Fibroblast of peridontal ligament (primary cell): ENCODE results near the gene ZBTB4.
A peak's percentile ranks its signal among the peaks of the same experiment; 100 is the strongest.

Experiments
- DNase-seq: peaks from one replicate; pipeline ENCODE4 v3.0.0-alpha.2; 2010; ENCODE audit errors: extremely low read depth

ZBTB4 gene

DNA sequence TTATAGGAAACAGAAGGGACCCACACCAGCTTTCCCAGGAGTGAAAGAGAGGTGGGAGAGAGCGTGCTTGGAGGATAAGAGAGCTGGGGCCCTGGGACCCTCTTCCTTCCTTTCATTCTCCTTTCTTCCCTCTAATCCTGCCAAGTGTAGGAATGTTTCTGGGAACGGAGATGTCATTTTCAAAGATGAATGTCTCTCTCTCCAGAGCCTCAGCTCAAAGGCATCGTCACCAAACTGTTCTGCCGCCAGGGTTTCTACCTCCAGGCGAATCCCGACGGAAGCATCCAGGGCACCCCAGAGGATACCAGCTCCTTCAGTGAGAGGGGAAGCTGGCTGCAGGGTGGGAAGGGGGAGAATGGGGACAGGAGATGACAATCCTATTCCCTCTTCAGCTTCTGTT, 38.2 kb downstream of the ZBTB4 start:
- DNase-seq = no peak

DNA sequence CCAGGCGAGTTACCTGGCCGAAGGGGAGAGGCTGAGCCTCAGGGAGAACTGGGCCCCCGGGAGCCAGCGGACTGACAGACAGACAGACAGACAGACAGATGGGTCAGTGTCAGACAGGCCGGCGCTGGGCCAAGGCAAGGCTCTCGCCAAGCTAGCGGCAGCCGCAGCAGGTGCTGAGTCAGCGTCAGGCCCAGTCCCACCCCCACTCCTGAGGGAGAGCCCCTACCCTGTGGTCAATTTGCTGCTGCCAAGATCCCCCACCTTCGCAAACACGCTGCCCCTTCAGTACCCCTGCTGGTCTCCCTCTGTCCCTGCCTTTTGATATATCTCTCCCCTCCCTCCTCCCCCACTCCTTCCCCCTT, 38.6 kb downstream of the ZBTB4 start:
- no peak for DNase-seq

GRCh38 chr17:7440113-7440833, 39.2 kb downstream of the ZBTB4 start:
- no peak for DNase-seq

GRCh38 chr17:7439462-7440112, 39.8 kb downstream of the ZBTB4 start, which contains the start of gene FGF11:
TSS of gene FGF11 (plus strand) at chr17:7439512. CDS start at chr17:7439621, 109 bp downstream.
- DNase-seq = no peak

- no peak for DNase-seq
Observed at GRCh38 chr17:7438656-7439460, 40.6 kb downstream of the ZBTB4 start.

- DNase-seq = no peak
Observed at GRCh38 chr17:7437950-7438614, 41.3 kb downstream of the ZBTB4 start.

- DNase-seq = no peak
Observed at GRCh38 chr17:7437369-7437863, 42.0 kb downstream of the ZBTB4 start.

GRCh38 chr17:7436556-7437368, 42.7 kb downstream of the ZBTB4 start:
- peak; percentile 58 for DNase-seq

DNA sequence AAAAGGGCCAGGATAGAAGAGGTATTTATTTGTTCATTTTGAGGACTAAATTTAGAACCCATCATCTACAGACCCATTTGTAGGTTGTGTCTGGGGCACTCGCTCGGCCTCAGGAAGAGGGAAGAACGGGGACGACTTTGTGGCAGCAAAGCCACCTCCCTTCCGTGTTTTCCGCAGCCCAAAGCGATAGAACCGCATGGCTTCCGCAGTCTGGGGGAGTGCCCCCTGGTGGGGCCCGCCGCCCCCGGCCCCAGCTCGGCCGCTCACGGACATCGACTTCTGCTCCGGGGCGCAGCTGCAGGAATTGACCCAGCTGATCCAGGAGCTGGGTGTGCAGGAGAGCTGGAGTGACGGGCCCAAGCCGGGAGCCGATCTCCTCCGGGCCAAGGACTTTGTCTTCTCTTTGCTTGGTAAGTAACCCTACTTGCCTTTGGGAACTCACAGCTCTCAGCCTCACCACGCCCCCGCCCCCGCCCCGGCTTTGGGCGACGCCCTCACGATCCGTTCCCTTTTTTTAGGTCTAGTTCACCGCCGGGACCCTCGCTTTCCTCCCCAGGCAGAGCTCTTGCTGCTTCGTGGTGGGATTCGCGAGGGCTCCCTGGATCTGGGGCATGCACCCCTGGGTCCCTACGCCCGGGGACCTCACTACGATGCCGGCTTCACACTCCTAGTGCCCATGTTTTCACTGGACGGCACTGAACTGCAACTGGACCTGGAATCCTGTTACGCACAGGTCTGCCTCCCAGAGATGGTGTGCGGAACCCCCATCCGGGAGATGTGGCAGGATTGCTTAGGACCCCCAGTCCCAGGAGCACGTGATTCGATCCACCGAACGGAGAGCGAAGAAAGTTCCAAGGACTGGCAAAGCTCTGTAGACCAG, 43.5 kb downstream of the ZBTB4 start:
- no peak for DNase-seq

- DNase-seq = no peak
Observed at GRCh38 chr17:7432296-7432695, 47.1 kb downstream of the ZBTB4 start.

DNA sequence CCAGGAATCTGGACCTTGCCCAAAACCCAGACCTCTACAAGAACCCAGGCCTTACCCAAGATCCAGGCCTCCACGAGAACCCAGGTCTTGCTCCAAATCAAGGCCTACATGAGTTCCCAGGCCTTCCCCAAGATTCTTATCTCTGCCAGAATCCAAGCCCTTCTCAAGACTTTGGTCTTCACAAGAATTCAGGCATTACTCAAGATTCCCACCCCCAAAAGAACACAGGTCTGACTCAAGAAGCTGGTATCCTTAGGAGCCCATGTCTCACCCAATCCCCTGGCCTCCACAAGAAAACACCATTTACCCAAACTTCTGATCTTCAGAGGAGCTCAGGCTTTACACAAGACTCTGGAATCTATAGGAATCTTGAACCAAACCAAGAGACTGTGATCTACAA, 48.2 kb downstream of the ZBTB4 start:
- no peak for DNase-seq

- DNase-seq = no peak
Observed at GRCh38 chr17:7429722-7430121, 49.7 kb downstream of the ZBTB4 start.

- DNase-seq = no peak
Observed at GRCh38 chr17:7428557-7428956, 50.9 kb downstream of the ZBTB4 start, which contains the start of gene SPEM3. TSS of gene SPEM3 (plus strand) at chr17:7428857. CDS start at chr17:7428903, 46 bp downstream.

DNA sequence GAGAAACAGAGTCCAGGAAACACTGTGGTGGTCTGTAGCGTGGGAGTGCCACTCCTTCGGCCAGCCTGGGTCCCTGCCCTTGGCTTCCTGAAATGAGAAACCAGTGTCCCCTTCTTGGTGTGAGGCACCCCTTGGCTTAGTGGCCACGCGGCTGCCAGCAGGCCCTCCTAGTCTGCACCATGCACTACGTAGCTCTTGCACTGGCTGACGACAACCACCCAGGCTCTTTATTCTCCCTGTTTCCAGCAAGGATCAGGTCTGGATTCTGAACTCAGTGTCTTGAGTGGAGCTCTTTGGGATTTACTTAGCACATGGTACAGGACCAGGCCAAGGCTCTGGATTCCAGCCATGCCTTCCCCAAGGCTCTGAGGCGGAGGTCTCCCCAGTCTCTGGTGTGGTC, 51.9 kb downstream of the ZBTB4 start:
- no peak for DNase-seq

GRCh38 chr17:7426896-7427489, 52.4 kb downstream of the ZBTB4 start:
- no peak for DNase-seq

DNA sequence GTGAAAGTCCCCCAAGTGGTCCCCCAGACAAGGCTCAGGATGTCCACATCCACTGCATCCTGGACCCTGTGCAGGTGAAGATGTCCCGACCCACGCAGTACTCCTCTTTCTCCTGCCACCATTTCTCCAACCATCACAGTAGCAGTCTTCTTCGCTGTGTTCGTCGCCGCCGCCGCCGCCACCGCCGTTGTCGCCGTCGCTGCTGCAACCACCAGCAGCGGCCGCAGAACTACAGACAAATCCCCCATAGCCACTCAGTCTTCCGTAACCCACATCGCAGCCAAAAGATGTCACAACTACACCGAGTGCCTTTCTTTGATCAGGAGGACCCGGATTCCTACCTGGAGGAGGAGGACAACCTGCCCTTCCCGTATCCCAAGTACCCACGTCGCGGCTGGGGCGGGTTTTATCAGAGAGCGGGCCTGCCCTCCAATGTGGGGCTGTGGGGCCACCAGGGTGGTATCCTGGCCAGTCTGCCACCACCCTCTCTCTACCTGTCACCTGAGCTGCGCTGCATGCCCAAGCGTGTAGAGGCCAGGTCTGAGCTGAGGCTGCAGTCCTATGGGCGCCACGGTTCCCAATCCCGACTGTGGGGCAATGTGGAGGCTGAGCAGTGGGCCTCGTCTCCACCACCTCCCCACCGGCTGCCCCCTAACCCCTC, 53.1 kb downstream of the ZBTB4 start:
- no peak for DNase-seq

DNA sequence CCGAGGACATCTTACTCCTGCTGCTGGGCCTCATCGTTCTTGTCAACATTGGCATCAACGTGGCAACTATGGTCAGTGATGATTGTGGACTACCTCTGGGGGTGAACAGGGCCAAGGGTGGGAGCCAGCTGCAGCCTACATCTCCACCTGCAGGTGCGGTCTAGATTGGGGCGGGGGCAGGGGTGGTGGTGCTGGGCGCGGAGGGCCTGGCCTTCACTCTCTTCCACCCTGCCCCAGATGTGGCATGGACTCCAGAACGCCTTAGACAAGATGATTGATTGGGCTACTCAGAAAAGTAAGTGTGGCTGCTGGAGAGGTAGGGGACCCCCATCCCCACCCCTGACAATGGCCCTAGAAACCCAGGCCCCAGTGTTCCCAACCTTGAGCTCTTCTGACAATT, 53.7 kb downstream of the ZBTB4 start:
- no peak for DNase-seq

- DNase-seq = no peak
Observed at GRCh38 chr17:7425316-7425715, 54.1 kb downstream of the ZBTB4 start, which contains the start of gene SPEM2. TSS of gene SPEM2 (plus strand) at chr17:7425616. CDS start at chr17:7425689, 73 bp downstream.

GRCh38 chr17:7423679-7424078, 55.8 kb downstream of the ZBTB4 start:
- no peak for DNase-seq
